Fibroblast of lung (primary cell): ENCODE data around the gene UQCR10. TPM values are rescaled to one million over a fixed set of nuclear protein-coding genes. Genes with fewer than 3 reads are reported as not detected.

ENCODE experiments used
- DNase-seq, 2 donors: peaks; one replicate each; pipeline versions ENCODE4 v3.0.0 to v3.0.0-alpha.2; 2010; ENCODE audit warnings: low read depth in 2 of 2
- H2AFZ ChIP-seq: 2 replicates; pipeline ENCODE4 v1.5.1; 2012; ENCODE audit warnings: low read length, control low read depth, inconsistent platforms
- H3K27ac ChIP-seq: 2 replicates; pipeline ENCODE4 v1.5.1; 2011; ENCODE audit warnings: low read length, control low read depth; ENCODE audit not compliant: insufficient read depth
- H3K27me3 ChIP-seq: 2 replicates; pipeline ENCODE4 v1.5.1; 2011; ENCODE audit warnings: mild to moderate bottlenecking, low read length; ENCODE audit not compliant: control insufficient read depth, insufficient read depth
- H3K36me3 ChIP-seq: 2 replicates; pipeline ENCODE4 v1.5.1; 2011; ENCODE audit warnings: low read length; ENCODE audit not compliant: control insufficient read depth, insufficient read depth
- H3K4me1 ChIP-seq: 2 replicates; pipeline ENCODE4 v1.5.1; 2011; ENCODE audit warnings: low read length; ENCODE audit not compliant: control insufficient read depth, insufficient read depth; ENCODE audit errors: extremely low read depth
- H3K4me2 ChIP-seq: 2 replicates; pipeline ENCODE4 v1.5.1; 2011; ENCODE audit warnings: low read length, control low read depth; ENCODE audit not compliant: insufficient read depth; ENCODE audit errors: extremely low read depth
- H3K4me3 ChIP-seq, 4 experiments: fragments of 200-600 bp in 1 of 4; sonication (generic) in 1 of 4; replicated peaks in 1 of 4; 2 replicates each; pipeline ENCODE4 v1.5.1; 2011 to 2016; ENCODE audit warnings: low read length in 4 of 4, low read depth in 3 of 4, mild to moderate bottlenecking in 3 of 4, control low read depth in 2 of 4, inconsistent platforms in 1 of 4, mixed read lengths in 1 of 4; ENCODE audit not compliant: insufficient read depth in 1 of 4; ENCODE audit errors: control extremely low read depth in 1 of 4
- H3K79me2 ChIP-seq: 2 replicates; pipeline ENCODE4 v1.5.1; 2012; ENCODE audit warnings: mild to moderate bottlenecking, low read length, inconsistent platforms; ENCODE audit not compliant: control insufficient read depth, insufficient read depth
- H3K9ac ChIP-seq: 2 replicates; pipeline ENCODE4 v1.5.1; 2011; ENCODE audit warnings: mild to moderate bottlenecking, low read length, control low read depth; ENCODE audit not compliant: insufficient read depth
- H3K9me3 ChIP-seq: 2 replicates; pipeline ENCODE4 v1.5.1; 2012; ENCODE audit warnings: low read depth, low read length; ENCODE audit not compliant: control insufficient read depth, insufficient read depth
- H4K20me1 ChIP-seq: 2 replicates; pipeline ENCODE4 v1.5.1; 2011; ENCODE audit warnings: low read length; ENCODE audit not compliant: control insufficient read depth, insufficient read depth; ENCODE audit errors: extremely low read depth
- CTCF ChIP-seq, 2 donors: IDR thresholded peaks in 1 of 2; conservative IDR thresholded peaks in 1 of 2; 1 replicate in 1 of 2; 2 replicates in 1 of 2; pipeline ENCODE4 v1.5.1; 2011 to 2012; ENCODE audit warnings: low read length in 2 of 2, control low read depth in 1 of 2, inconsistent platforms in 1 of 2, low read depth in 1 of 2, mild to moderate bottlenecking in 1 of 2
- EZH2 ChIP-seq: IDR thresholded peaks from 2 replicates; pipeline ENCODE4 v1.5.1; 2012; ENCODE audit warnings: low read length, control low read depth, mild to moderate bottlenecking; ENCODE audit errors: missing control alignments
- polyA plus RNA-seq, 2 donors: library from polyadenylated mRNA; depleted of rRNA in 1 of 2; stranded (reverse) in 1 of 2; unstranded in 1 of 2; fragments of >200 nt; gene quantifications; 2 replicates each; pipeline ENCODE4 v1.2.1, GENCODE V29; 2011 to 2012; ENCODE audit warnings: missing spikeins in 1 of 2
- total RNA-seq: library from RNA; depleted of rRNA; stranded (reverse); fragments of >200 nt; gene quantifications from 2 replicates; pipeline ENCODE4 v1.2.1, GENCODE V29; 2014

Gene UQCR10
- total and polyA plus RNA-seq, 2 donors (not counting 1 experiment from before 2014, with no cell fraction given) = 112 to 117 TPM

DNA sequence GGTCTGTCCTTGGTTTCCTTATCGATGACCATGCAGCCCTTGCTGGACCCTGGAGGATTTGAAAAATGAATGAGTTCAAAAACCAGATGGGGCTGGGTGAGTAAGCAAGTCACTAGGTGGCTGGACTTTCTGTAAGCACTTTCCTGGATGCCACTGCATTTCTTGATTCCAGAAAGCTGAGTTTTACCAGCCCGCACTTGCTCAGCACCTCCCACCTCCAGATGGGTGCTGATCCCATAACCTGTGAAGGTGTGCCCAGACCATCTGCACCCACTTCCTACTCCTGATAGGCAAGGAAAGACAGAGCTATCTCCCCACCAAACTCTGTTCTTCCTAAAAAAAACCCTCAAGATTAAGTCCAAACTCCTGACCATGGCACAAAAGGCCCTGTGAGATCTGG lies 49.8 kb downstream of the UQCR10 start:
- Histone ChIP-seq H3K9ac (no peak overlapping the region), H3K36me3 (peaks cover 14% of the 10 kb centered on the region), H3K79me2 (no peaks in the 10 kb centered on the region), H3K27me3 (no peaks in the 10 kb centered on the region), H3K27ac (peak overlapping the region; percentile 41), H3K4me2 (peak overlapping the region; percentile 67), H2AFZ (no peak overlapping the region), H4K20me1 (no peaks in the 10 kb centered on the region), H3K4me1 (peaks cover 1% of the 10 kb centered on the region), H3K9me3 (no peaks in the 10 kb centered on the region), H3K4me3 (no peak overlapping the region)
- TF ChIP-seq CTCF (conservative IDR thresholded peaks at IDR 0.05 in 1 of 2, IDR thresholded peaks at IDR 0.05 in 1 of 2; ENCODE audit: low read depth in 1 of 2, low read length in 2 of 2) (no peak), EZH2 (no peak)
- no peak for DNase-seq

GRCh38 chr22:29817724-29818123 lies 50.6 kb downstream of the UQCR10 start:
- no peaks in the 10 kb centered on the region for H3K9me3 ChIP-seq
- TF ChIP-seq EZH2 (no peak), CTCF (conservative IDR thresholded peaks at IDR 0.05 in 1 of 2, IDR thresholded peaks at IDR 0.05 in 1 of 2; ENCODE audit: low read depth in 1 of 2, low read length in 2 of 2) (no peak)
- H4K20me1 ChIP-seq = no peaks in the 10 kb centered on the region
- H3K79me2 ChIP-seq = no peaks in the 10 kb centered on the region
- H2AFZ ChIP-seq = no peak overlapping the region
- H3K27ac ChIP-seq = no peak overlapping the region
- H3K4me1 ChIP-seq = peaks cover 3% of the 10 kb centered on the region
- no peak overlapping the region for H3K9ac ChIP-seq
- no peaks in the 10 kb centered on the region for H3K27me3 ChIP-seq
- no peak overlapping the region for H3K4me2 ChIP-seq
- DNase-seq = no peak
- peaks cover 10% of the 10 kb centered on the region for H3K36me3 ChIP-seq
- H3K4me3 ChIP-seq = no peak overlapping the region

DNA sequence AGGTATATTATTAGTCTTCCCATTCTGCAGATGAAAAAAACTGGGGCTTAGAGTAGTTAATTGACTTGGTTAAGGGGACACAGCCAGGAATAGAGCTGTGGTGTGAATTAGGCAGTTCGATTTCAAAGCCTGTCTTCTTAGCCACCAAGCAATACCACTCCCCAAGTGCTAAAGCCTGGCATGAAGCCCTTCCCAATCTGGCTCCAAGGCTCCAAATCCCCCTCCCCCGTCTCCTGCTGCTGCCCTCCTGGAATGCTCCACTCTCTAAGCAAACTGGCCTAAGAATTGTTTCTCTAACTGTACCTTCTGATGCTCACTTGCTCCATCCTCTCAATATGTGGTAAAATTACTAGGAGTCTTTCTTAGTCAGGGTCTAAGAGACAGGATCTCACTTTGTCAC lies 52.3 kb downstream of the UQCR10 start:
- DNase-seq = no peak
- TF ChIP-seq CTCF (conservative IDR thresholded peaks at IDR 0.05 in 1 of 2, IDR thresholded peaks at IDR 0.05 in 1 of 2; ENCODE audit: low read depth in 1 of 2, low read length in 2 of 2) (no peak), EZH2 (no peak)
- H3K36me3 ChIP-seq = peaks cover 5% of the 10 kb centered on the region
- no peak overlapping the region for H3K4me2 ChIP-seq
- no peaks in the 10 kb centered on the region for H4K20me1 ChIP-seq
- no peak overlapping the region for H2AFZ ChIP-seq
- peaks cover 3% of the 10 kb centered on the region for H3K4me1 ChIP-seq
- no peaks in the 10 kb centered on the region for H3K9me3 ChIP-seq
- no peak overlapping the region for H3K27ac ChIP-seq
- no peak overlapping the region for H3K9ac ChIP-seq
- no peak overlapping the region for H3K4me3 ChIP-seq
- H3K79me2 ChIP-seq = no peaks in the 10 kb centered on the region
- H3K27me3 ChIP-seq = no peaks in the 10 kb centered on the region

Other genes starting within 250 kb of the UQCR10 start
- 47.8 and 52.8 TPM in 2 replicates for gene THOC5, start 213.6 kb upstream of the UQCR10 start, total RNA-seq
- 48.5 and 60.7 TPM in 2 replicates for gene THOC5, start 213.6 kb upstream of the UQCR10 start, polyA plus RNA-seq
- gene NIPSNAP1, start 186.3 kb upstream of the UQCR10 start, total RNA-seq = 33.9 and 55.5 TPM in 2 replicates
- gene NIPSNAP1, start 186.3 kb upstream of the UQCR10 start, polyA plus RNA-seq = 51.8 and 62.1 TPM in 2 replicates
- 37.0 and 55.5 TPM in 2 replicates for gene NF2, start 163.7 kb upstream of the UQCR10 start, total RNA-seq
- gene NF2, start 163.7 kb upstream of the UQCR10 start, polyA plus RNA-seq = 80.9 and 108 TPM in 2 replicates
- gene CABP7, start 47.4 kb upstream of the UQCR10 start, total RNA-seq = not detected in 2 replicates
- gene CABP7, start 47.4 kb upstream of the UQCR10 start, polyA plus RNA-seq = not detected in 2 replicates
- 18.7 and 21.6 TPM in 2 replicates for gene ZMAT5, start 362 bp upstream of the UQCR10 start, total RNA-seq
- gene ZMAT5, start 362 bp upstream of the UQCR10 start, polyA plus RNA-seq = 13.4 and 21.0 TPM in 2 replicates
- gene ASCC2, start 70.9 kb downstream of the UQCR10 start, total RNA-seq = 19.8 and 23.8 TPM in 2 replicates
- gene ASCC2, start 70.9 kb downstream of the UQCR10 start, polyA plus RNA-seq = 30.5 and 41.2 TPM in 2 replicates
- 23.4 and 31.2 TPM in 2 replicates for gene MTMR3, start 115.8 kb downstream of the UQCR10 start, total RNA-seq
- 15.0 and 18.1 TPM in 2 replicates for gene MTMR3, start 115.8 kb downstream of the UQCR10 start, polyA plus RNA-seq